ENCODE measurements around the gene CLEC5A.

DNA sequence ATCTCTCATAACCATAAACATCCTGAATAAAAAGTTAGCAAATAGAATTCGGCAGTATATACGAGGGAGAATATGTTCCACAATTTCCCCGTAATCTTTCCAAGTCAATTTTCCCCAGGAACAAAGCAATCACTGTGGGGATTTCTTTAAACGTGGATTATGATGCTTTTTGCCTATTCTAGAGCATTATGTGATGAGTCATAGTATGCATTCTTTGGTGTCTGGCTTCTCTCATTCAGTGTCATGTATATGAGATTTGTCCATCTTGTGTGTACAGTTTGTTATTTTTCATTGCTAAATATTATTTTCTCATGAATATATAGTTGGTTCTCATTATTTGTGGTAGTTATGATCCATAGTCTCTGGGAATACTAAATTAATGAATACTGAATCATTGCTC lies 40.5 kb downstream of the CLEC5A start:
- TF ChIP-seq, protein P1, sequence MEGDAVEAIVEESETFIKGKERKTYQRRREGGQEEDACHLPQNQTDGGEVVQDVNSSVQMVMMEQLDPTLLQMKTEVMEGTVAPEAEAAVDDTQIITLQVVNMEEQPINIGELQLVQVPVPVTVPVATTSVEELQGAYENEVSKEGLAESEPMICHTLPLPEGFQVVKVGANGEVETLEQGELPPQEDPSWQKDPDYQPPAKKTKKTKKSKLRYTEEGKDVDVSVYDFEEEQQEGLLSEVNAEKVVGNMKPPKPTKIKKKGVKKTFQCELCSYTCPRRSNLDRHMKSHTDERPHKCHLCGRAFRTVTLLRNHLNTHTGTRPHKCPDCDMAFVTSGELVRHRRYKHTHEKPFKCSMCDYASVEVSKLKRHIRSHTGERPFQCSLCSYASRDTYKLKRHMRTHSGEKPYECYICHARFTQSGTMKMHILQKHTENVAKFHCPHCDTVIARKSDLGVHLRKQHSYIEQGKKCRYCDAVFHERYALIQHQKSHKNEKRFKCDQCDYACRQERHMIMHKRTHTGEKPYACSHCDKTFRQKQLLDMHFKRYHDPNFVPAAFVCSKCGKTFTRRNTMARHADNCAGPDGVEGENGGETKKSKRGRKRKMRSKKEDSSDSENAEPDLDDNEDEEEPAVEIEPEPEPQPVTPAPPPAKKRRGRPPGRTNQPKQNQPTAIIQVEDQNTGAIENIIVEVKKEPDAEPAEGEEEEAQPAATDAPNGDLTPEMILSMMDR (IDR thresholded peaks at IDR 0.05; ENCODE audit: insufficient read depth, low read depth, low read length): no peak
- no peak for TF ChIP-seq EZH2 (IDR thresholded peaks at IDR 0.05; ENCODE audit: insufficient read depth, low read length)

Data from astrocyte (in vitro differentiated cells and primary cell).